ENCODE results near the gene TMEM69.

DNA sequence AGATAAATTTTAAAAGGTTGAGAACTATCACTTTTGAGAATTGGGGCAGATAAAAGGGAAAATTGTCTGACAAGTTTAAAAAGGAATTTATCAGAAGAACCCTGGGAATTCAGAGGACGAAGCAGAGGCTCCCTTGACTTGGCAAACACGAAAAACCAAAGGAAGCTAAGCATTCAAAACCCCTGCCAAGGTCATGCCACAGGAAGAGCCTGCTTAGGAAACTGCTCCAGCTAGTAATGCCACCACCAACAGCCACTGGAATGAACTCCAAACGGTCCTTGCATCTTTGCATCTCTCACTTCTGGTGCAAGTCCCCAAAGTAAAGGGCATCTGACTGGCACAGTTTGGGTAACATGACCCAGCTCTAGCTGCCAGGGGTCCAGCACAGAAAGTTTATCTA lies 8.9 kb upstream of the TMEM69 start:
- TF ChIP-seq, protein P1, sequence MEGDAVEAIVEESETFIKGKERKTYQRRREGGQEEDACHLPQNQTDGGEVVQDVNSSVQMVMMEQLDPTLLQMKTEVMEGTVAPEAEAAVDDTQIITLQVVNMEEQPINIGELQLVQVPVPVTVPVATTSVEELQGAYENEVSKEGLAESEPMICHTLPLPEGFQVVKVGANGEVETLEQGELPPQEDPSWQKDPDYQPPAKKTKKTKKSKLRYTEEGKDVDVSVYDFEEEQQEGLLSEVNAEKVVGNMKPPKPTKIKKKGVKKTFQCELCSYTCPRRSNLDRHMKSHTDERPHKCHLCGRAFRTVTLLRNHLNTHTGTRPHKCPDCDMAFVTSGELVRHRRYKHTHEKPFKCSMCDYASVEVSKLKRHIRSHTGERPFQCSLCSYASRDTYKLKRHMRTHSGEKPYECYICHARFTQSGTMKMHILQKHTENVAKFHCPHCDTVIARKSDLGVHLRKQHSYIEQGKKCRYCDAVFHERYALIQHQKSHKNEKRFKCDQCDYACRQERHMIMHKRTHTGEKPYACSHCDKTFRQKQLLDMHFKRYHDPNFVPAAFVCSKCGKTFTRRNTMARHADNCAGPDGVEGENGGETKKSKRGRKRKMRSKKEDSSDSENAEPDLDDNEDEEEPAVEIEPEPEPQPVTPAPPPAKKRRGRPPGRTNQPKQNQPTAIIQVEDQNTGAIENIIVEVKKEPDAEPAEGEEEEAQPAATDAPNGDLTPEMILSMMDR (IDR thresholded peaks at IDR 0.05) = no peak
- no peak for TF ChIP-seq POLR2A (IDR thresholded peaks at IDR 0.05)

All from testis (tissue), 2 donors.